Hematopoietic multipotent progenitor cell treated with erythropoietin and hydrocortisone succinate and interleukin-3 and kit ligand, for 6 days (in vitro differentiated cells): ENCODE results near the gene ST6GALNAC4.
A peak's percentile ranks its signal among the peaks of the same experiment; 100 is the strongest.

ENCODE experiments used
- DNase-seq: peaks from one replicate; pipeline ENCODE4 v3.0.0-alpha.2; 2015

The ST6GALNAC4 gene

GRCh38 chr9:127868278-127868902, 48.5 kb downstream of the ST6GALNAC4 start:
- no peak for DNase-seq

- DNase-seq, result no peak
Observed at GRCh38 chr9:127867356-127868277, 49.2 kb downstream of the ST6GALNAC4 start.

- DNase-seq, result no peak
Observed at GRCh38 chr9:127866535-127866934, 50.3 kb downstream of the ST6GALNAC4 start.

- DNase-seq, result peak; percentile 71
Observed at GRCh38 chr9:127865645-127866464, 51.0 kb downstream of the ST6GALNAC4 start.

GRCh38 chr9:127863191-127863621, 53.6 kb downstream of the ST6GALNAC4 start:
- no peak for DNase-seq

GRCh38 chr9:127862075-127863011, 54.5 kb downstream of the ST6GALNAC4 start:
- DNase-seq, result peak; percentile 84

- no peak for DNase-seq
Observed at GRCh38 chr9:127860779-127861178, 56.1 kb downstream of the ST6GALNAC4 start.

- no peak for DNase-seq
Observed at GRCh38 chr9:127860260-127860659, 56.6 kb downstream of the ST6GALNAC4 start.

GRCh38 chr9:127858041-127858512, 58.8 kb downstream of the ST6GALNAC4 start:
- peak; percentile 85 for DNase-seq
